Lung microvascular endothelial cell (primary cell): ENCODE results near the gene KLHDC9. TPM values are rescaled to one million over a fixed set of nuclear protein-coding genes. Genes with fewer than 3 reads are reported as not detected.
"Not testable (repeated sequence)": the region's sequence is repeated elsewhere in the genome, so short reads cannot be mapped to it uniquely, and the experiment has no call there.

Source experiments
- DNase-seq, 2 donors: peaks; one replicate each; pipeline versions ENCODE4 v3.0.0 to v3.0.0-alpha.2; 2010; ENCODE audit warnings: low read depth in 2 of 2
- total RNA-seq: library from RNA; depleted of rRNA; stranded (reverse); fragments of >200 nt; gene quantifications from 2 replicates; pipeline ENCODE4 v1.2.1, GENCODE V29; 2014

KLHDC9 gene
- total RNA-seq, 1 donor from 2014 or later: 0.99 TPM

DNA sequence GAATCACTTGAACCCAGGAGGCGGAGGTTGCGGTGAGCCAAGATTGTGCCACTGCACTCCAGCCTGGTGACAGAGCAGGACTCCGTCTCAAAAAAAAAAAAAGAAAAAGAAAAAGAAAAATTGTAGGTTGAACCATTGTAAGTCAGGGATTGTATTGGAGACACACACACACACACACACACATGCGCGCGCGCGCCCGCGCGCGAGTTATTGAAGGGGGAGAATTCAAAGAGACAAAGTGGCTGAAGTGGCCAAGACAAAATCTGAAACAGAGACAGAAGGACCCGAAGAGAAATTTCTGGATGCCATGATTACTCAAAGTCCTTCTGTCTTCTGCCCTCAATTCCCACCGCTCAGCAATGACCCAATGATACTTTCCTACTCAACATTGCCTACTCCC, 3.7 kb upstream of the KLHDC9 start:
- DNase-seq: no peak

DNA sequence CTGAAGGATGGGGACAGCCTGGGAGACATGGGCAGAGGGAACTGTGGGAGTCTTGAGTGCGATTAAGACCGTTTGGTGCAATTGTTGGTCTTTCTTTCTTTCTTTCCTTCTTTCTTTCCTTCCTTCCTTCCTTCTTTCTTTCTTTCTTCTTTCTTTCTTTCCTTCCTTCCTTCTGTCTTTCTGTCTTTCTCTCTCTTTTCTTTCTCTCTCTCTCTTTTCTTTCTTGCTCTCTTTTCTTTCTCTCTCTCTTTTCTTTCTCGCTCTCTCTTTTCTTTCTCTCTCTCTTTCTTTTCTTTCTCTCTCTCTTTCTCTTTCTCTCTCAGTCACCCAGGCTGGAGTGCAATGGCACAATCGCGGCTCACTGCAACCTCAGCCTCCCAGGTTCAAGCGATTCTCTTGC, 2.9 kb upstream of the KLHDC9 start:
- DNase-seq: no peak

DNA sequence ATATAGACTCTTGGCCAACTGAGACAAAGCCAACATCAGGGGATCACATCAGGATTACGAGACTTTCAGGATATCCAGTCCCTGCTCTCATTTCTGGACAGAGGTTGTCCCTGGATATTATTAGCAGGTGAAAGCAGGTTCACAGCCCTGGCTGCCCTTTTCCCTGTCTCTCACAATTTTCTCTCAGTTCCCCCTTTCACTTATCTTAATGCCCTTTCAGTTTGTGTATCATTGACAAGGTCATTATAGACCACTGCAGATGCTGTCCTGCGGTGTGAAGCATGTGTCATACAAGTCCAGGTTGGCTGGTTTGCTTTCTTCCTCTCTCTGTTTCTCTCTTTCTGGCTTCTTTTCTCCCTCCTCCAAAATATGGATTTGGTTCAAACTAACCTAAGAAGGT, 2.1 kb upstream of the KLHDC9 start:
- no peak for DNase-seq

DNA sequence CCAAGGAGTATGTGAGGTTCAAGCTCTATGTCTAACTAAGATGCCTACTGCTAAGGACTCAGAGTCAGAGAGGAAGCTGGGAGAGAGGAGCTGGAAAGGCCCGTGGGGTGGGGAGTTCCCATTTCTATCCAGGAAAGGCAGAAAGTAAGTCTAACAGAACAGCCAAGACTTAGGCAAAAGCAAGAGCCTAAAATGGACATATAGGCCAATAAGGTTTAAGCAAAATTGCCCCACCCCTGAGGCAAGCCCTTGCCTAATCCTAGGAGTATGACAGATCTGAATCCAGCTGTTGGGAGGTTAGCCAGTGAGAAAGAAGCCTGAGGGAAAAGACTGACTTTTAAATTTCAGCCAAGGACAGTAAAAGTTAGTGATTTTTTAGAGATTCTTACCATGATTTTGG, 1.6 kb upstream of the KLHDC9 start:
- no peak for DNase-seq

DNA sequence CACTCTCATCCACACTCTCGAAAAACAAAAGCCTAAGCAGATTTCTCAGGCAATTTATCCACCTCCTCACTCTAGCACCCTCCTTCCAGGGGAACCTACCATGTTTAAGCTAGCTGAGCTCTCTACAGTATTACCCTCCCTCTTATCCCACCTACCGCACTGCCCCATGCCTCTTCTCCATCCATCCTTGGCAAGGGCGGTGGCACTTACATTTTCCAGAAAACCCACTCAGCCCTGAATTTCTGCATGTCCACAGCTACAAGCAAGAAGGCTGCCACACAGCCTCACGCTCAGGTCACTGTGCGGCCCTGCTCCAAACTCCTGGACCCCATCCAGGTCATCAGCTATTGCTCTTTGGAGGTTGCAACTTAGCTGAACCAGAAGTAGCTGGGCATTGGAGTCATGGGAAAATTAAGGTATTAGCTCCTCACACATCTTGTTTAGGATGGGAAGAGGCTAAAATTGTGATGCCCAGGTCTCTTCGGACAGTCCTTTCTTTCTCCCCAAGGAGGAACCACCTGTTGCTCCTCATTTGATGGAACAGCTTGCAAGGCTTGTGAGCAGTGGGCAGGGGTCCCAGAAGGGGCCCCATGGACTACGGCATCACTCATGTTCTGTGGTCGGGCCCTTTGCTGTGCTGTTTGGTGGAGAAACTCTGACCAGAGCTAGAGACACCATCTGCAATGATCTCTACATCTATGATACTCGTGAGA, 1.1 kb downstream of the KLHDC9 start:
- no peak for DNase-seq

DNA sequence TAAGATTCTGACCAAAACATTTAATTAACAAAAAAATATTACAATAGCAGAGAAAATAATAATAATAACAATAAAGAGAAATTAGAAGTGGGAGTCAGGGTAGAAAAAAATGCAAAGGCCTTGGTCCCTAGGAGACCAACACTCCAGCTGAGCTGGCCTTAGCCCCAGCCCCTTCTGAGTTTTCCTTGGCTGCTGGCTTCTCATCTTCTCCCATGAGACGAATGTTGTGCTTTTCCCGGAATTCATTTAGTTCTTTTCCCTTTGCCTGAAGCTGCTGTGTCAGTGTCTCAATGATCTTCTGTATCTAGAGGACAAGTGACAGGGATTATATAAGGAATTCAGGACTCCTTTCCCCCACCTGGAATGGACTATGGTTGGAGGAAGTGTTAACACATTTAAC, 2.4 kb downstream of the KLHDC9 start:
- no peak for DNase-seq

DNA sequence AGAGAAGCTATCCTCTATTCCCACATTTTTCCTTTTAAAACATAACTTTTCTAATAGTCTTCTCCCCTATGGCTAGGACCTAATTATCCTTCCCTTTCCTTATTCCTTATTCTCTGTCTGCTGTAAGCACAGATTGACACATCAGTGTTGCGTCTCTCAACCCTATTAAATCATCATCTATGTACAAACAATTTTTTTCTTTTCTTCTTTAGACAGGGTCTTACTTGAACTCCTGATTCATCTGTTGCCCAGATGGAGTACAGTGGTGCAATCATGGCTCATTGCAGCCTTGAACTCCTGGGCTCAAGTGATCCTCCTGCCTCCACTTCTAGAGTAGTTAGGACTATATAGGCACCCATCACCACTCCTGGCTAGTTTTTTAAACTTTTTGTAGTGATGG, 8.3 kb downstream of the KLHDC9 start:
- no peak for DNase-seq

DNA sequence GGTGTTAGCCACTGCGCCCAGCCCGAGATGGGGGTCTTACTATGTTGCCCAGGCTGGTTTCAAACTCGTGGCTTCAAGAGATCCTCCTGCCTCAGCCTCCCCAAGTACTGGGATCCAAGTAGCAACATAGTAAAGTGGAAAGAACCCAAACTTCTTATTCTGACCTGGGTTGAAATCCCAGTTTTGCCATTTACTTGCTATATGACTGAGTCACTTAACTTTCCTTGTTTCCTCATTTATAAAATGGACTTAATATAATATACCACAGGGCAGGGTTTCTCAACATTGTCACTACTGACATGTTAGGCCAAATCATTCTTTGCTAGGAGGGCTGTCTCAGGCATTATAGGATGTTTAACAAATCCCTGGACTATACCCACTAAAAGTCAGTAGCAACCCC, 13.0 kb downstream of the KLHDC9 start:
- no peak for DNase-seq

DNA sequence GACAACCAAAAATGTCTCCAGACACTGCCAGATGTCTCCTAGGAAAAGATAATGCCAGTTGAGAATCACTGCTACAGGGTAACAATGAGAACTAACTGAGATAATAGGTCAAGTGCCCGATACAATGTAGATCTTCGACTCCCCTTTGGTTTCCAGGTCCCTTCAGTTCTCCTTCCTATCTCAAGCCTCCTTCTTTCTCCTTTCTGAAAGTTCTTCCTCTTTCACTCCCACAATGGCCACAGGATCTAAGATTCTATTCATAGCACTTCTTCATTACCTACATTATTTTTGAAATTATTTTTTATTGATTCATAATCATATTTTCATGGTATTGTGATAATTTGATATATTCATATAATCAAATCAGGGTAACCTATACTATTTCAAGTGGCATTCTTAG, 13.4 kb downstream of the KLHDC9 start:
- no peak for DNase-seq

DNA sequence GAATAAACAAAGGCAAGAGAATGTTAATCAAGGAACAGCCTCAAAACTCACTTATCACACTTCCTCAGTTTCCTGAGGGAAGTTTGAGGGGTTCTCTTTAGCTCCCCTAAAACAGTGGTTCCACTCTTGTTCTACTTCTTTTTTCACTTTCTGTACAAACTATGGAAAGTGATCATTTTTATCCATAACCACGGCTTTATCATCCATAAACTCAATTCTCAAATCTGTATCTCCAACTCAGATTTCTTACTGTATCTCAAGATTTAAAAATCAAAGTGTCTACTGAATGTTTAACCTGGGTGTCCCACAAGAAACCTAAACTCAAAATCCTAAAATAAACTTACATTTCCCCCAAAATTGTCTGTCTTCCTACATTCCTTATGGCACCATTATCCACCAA, 15.8 kb downstream of the KLHDC9 start:
- no peak for DNase-seq

DNA sequence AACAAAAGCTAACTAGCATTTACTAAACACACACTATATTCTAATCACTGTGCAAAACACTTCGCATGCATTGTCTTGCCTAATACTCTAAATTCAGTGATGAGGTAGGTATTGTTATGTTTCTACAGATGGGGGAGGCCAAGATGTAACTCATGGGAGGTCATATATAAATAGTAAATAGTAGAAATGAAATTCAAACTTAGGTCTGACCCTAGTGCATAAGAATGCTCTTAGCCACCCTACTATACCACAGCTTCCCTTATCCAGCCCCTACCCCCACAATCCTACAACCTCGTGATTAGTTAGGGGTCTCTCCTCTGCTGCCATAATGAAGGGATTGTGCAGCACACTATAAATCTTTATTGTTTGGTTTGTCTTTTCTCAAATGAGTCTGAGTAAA, 16.4 kb downstream of the KLHDC9 start:
- no peak for DNase-seq

DNA sequence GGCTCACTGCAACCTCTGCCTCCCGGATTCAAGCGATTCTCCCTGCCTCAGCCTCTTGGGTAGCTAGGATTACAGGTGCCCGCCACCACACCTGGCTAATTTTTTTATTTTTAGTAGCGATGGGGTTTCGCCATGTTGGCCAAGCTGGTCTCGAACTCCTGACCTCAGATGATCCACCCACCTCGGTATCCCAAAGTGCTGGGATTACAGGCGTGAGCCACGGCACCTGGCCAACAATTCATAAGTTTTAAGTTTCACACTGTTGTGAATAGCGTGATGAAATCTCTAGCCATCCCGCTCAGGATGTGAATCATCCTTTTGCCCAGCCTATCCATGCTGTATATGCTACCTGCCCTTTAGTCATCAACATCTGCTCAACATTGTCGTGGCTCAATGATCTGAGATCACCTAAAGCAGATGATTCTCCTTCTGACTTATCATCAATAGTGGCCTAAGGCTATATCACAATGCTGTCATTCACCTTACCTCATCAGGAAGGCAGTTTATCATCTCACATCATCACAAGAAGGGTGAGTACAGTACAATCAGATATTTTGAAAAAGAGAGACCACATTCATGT, 17.1 kb downstream of the KLHDC9 start:
- peak; percentile 93 to 96 for DNase-seq

DNA sequence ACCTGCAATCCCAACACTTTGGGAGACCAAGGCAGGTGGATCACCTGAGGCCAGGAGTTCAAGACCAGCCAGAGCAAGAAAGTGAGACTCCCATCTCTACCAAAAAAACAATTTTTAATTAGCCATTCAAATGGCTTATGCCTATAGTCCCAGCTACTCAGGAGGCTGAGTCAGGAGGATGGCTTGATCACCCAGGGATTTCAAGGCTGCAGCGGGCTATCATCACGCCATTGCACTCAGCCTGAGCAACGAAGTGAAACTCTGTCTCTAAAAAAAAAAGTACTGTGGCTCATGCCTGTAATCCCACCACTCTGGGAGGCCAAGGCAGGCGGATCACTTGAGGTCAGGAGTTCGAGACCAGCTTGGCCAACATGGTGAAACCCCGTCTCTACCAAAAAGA, 17.8 kb downstream of the KLHDC9 start:
- not testable (repeated sequence) for DNase-seq

DNA sequence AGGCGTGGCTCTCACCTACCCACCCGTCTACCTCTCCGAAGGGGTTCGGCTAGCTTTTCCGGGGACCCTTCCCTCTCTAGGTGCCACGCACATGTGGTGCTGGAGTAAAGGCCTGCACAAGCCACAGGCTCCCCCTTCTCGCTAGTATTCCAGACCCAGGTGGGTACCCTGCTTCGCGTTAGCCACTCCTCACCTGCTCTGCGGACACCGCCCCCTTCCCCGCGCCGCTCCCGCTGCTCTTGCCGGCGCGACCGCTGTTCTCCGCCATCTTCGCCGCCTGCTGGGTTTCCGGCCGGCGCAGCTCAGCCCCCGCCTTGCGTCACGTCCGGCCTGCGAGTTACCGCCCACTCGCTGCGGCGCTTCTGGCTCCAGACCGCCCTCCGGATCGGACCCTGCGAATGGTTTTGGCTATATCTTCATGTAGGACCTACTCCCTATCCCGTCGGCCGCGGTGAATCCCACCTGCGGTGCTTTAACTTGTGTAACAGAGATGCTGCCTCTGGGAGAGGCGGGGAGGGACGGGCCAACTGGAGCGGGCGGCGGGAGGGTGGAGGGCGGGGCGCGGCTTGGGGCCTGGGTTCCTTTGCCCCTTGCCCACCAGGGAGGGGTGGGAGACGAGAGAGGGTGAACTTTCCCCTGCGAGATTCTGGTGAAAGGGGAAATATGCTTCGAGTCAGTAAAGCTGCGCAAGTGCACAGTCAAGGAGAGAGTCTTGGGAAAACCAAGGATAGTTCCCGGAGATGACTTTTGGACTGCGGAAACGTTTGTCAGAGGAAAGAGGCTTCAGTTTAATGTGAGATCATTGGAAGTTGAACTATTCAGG, 19.8 kb downstream of the KLHDC9 start, which contains the start of the genes NIT1 and PFDN2:
Gene NIT1 (plus strand): TSS at position 347 of the 823 bp plus-strand sequence. CDS start 72 bp downstream, at position 419.
Gene PFDN2 (minus strand): TSS at position 279 of the 823 bp plus-strand sequence. CDS start 11 bp downstream, at position 268.
- DNase-seq: peak; percentile 90 to 91

DNA sequence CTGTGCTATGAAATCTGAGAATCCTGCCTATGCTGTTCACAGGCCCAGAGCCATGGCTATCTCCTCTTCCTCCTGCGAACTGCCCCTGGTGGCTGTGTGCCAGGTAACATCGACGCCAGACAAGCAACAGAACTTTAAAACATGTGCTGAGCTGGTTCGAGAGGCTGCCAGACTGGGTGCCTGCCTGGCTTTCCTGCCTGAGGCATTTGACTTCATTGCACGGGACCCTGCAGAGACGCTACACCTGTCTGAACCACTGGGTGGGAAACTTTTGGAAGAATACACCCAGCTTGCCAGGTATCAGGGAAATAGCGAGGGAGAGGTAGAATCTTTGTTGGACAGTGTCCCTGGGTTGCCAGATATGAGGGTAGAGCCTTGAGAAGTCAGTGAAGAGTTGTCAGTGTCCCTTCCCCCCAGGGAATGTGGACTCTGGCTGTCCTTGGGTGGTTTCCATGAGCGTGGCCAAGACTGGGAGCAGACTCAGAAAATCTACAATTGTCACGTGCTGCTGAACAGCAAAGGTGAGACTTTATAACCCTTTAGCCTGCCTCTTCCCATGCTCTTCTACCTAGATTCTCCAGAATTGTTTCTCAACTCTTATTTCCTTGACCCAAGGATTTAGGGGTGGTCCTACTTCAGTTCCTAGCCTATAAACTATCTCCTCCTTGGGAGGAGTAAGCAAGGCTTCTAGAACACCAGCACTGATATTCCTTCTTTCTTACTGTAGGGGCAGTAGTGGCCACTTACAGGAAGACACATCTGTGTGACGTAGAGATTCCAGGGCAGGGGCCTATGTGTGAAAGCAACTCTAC, 21.1 kb downstream of the KLHDC9 start:
- DNase-seq: peak; percentile 47 to 75

DNA sequence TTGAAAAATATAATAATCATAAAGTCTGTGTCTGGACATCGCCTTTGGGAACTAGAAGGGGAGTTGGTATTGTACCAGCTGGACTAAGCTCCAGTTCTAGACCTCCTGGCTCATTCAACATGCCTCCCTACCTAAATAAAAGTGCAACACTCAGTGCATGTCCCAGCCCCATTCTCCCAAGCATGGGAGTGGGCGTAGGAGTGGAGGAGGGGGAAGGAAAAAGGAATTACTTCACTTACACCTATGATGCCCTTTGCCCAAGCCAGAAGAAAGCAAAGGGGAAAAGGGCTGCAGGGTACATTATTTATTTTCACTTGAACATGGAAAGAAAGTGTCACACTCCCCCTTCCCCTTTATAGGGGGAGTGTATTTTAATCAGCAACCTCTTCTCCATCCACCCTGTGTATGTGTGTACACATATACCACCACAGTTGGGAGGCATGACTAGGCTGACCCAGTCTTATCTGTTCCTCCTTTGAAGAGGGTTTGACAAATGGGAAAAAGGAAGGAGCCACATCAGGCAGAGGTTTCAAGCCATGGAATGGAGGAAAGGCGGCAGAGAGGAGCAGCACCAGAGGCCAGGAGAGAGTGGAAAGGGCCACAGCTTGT, 23.0 kb downstream of the KLHDC9 start:
- DNase-seq: no peak

DNA sequence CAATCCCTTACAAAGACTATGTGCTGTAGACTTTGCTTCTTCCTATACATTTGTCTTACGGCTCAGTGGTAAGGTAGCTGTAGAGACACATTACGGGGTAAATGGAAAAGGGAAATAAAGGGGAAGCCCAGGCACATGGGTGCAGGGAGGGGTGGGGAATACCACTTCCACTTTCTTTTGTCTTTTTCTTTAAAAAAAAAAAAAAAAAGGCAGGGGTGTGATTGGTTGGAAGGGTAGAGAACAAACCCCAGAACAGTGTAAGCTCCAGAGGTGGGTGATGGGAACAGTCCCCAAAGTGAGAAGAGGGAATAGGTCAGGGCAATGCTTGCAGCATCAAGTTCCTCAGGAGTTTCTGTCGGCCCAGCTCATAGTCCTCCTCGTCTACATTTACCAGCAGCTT, 23.7 kb downstream of the KLHDC9 start:
- DNase-seq: no peak

DNA sequence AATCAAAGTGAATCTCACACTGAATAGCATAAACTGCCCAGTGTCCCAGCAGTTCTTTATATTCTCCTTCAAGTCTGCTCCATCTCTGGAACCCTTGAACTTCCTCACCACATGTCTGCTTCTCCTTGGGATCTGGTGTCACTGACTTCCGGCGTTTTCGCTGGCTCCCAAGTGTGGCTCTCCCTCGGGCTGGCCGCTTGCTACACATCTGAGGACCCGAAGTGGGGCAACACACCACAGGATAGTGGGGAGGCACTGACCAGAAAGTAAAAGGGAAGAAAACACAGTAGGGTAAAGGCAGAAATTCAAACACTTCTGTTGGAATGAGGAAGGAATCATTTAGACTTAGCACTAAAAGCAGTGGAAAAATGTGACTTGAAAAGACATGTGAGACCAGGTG, 24.8 kb downstream of the KLHDC9 start:
- DNase-seq: no peak

DNA sequence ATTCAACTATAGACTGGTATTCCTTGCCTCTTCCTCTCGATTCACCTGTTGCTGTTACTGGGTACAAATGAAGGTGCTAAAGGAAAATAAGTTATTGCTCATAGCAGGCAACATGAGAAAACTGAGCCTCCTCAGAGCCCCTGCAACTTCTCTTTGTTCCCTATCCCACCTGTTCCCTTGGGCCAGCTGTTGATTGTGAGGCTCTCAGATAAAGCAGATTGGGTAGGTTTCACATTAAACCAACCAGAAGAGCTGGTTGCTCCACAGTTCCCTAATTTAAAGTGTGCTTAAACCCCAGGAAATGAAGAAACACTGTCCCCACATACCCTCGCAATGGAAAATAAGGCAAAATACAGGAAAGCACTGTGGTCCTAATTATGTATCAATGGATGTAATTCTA, 29.5 kb downstream of the KLHDC9 start:
- DNase-seq: no peak

DNA sequence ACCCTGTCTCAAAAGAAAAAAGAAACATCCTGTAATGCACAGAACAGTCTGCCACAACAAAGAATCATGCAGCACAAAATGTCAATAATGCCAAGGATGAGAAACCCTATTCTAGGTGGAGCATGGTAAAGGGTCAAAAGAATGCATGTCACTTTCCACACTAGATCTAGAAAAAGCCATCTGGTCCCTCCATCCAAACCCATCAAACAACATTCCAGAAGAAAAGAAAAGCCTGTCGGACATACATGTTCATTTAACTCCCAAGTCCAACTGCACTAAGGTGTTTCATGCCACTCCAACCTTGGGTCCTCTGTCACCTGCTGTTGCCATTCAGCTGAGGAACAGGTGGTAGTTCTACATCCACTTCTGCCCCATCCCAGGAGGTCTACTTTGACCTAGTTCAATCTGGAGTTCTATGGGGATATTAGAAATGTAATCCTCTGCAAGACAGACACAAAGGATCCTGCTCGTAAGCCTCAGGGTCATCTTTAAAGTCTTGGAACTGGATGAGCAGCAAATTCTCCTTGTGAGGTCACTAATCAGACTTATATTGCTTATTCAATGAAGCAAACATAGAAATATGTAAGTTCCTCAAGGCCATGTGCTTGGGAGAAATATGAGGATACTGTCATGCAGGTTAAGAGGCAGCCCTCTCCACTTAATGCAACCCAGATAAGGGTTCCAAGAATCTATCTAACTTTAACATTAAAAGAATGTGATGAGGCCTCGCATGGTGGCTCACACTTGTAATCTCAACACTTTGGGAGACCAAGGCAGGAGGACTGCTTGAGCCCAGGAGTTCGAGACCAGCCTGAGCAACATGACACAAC, 30.6 kb downstream of the KLHDC9 start:
- no peak for DNase-seq
